D341Med (cell line): ENCODE results near the gene TOGARAM2.
A peak's percentile ranks its signal among the peaks of the same experiment; 100 is the strongest.
"Not testable (repeated sequence)": the region's sequence is repeated elsewhere in the genome, so short reads cannot be mapped to it uniquely, and the experiment has no call there.

Source experiments
- DNase-seq: peaks from one replicate; pipeline ENCODE4 v3.0.0; 2012; ENCODE audit warnings: low spot score

Gene TOGARAM2

GRCh38 chr2:28977176-28977875 is 3.8 kb upstream of the TOGARAM2 start:
- DNase-seq = no peak

DNA sequence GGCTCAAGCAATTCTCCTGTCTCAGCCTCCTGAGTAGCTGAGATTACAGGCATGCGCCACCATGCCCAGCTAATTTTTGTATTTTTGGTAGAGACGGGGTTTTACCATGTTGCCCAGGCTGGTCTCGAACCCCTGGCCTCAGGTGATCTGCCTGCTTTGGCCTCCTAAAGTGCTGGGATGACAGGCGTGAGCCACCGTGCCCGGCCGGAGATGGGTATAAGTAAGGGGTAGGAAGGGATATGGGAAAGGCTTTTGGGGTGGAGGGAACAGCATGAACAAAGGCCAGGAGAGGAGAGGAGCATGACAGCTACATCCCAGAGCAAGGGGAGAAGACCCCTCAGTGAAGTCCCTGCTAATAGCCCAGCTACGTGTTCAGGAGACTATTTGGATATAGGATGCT is 3.1 kb upstream of the TOGARAM2 start:
- not testable (repeated sequence) for DNase-seq

DNA sequence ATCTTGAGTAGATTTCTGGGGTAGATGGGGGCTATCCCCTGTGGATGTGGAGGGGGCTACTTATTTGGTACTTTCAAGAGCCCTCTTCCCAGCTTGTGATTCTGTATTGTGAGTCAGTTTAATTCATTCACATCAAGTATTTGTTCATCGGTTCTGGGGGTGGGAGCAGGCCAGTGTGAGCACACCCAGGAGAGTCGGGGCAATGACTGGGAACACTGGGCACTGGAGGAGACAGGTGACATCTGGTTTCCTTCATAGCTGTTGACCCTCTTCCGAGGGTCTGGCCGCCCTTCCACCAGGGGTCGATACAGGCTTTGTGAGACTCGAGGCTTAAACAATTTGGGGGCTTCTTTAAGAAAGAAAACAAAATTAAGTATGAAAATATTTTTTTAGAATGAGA is 2.5 kb upstream of the TOGARAM2 start:
- no peak for DNase-seq

DNA sequence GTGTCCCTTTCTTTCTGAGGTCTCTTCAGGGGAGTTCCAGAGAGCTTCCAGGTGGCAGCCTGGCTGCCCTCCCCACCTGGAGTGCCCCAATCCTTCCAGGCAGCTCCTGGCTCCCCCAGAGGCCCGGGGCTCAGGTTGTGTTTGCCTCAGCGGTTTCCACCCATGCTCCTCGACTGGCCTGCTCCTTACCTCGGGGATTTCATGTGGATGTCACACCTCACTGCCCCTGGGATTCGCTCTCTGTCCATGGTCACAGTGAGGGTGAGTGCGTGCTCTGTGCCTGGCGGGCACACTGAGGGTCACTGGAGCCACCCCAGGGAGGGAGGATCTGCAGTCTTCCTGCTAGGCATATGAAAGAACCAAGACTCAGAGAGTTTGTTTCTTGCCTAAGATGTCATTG is 2.1 kb upstream of the TOGARAM2 start:
- peak; percentile 22 for DNase-seq

GRCh38 chr2:28979576-28980366 is 1.3 kb upstream of the TOGARAM2 start:
- peak; percentile 29 for DNase-seq

GRCh38 chr2:28980368-28981015 is 606 bp upstream of the TOGARAM2 start:
- no peak for DNase-seq

- DNase-seq = no peak
Measured at GRCh38 chr2:28981620-28982376, 700 bp downstream of the TOGARAM2 start.

GRCh38 chr2:28982381-28982950 is 1.4 kb downstream of the TOGARAM2 start:
- DNase-seq = peak; percentile 19

- no peak for DNase-seq
Measured at GRCh38 chr2:28986429-28986828, 5.3 kb downstream of the TOGARAM2 start.

DNA sequence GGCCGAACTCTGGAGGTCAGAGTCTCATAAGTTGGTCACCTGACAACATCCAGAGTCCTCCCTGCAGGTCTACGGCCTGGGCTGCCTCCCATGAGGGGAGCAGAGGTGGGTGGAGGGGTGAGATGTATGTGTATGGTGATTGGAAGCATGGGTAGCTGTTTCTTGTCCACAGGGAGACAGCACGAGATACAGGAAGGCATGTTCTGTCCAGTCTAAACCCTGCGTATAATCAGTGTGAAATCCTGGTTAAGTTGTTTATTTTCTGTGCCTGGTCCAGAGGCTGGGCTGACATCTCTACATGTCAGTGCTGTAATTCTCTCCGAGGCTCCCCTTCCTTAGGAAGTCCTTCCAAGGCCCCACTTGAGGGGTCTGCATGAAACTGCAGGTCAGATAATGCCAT is 8.9 kb downstream of the TOGARAM2 start:
- DNase-seq = no peak

DNA sequence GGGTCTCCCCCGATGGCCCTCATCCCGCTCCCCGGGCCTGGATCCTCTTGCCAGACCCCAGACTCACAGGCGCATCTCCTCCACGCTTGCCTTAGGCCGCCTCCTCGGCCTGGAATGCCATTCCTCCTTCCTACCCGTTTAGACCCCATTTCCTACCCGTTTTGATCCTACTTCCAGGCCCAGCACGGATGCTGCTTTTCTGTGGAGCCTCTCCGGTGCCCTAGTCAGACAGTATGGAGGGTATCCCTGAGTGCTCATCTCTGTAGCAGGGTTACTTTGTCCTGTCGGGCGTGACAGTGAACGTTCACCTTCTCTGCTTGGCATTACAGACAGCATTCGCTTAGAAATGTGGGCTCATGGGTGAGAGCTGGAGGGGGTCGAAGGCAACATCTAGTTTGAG is 9.3 kb downstream of the TOGARAM2 start:
- DNase-seq = no peak

DNA sequence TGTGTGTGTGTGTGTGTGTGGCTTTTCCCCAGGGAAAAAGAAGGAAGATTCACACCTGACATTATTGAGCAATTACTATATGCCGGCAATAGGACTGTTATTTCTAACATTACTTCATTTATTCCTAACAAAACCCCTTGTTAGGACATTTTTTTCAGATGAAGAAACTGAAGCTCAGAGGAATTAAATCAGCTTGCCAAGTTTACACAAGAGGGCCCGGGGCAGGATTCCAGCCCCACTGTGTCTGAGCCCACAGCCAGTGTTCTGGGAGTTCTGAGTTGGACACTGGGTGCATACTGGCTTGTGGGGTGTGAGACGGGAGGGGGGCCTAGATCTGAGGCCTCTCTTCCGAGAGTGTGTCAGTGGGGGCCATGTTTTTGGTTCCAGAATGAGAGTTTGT is 9.9 kb downstream of the TOGARAM2 start:
- DNase-seq = no peak

DNA sequence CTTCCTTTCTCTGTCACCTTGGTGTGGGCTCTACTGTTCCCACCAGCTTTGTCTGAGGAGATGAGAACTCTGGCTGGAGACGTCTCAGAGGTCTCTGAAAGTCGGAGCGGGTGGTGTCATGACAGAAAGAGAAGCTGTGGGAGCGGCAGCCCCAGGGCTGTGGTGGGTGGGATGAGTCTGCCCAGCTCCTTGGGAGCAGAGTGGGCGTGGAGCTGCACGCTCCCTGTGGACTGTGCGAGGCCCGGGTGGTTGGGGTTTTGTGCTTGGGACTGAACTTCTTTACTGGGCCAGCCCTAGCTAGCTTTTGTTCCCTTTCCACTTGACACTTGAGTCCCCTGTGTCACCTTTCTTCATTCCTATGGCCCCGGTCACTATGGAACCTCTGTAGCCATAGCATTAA is 10.4 kb downstream of the TOGARAM2 start:
- DNase-seq = no peak

GRCh38 chr2:28993206-28993960 is 12.3 kb downstream of the TOGARAM2 start:
- no peak for DNase-seq

DNA sequence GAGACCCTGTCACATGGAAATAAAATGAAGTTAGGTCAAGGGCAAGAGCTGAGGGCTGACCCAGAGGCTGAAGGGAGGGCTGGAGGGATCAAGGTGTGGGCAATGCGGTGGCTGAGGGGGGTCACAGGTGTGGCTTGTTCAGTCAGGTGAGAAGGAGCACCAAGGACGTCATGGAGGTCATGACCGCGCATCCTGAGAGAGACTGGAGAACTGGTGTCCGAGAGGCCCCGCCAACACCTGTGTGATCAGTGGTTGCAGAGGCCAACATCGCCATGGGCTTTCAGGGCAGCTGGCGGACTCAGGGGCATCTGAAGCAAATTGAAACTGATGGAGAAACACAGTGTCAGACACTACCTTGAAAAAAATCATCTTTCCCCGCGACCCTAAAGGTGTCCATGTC is 13.0 kb downstream of the TOGARAM2 start:
- no peak for DNase-seq

DNA sequence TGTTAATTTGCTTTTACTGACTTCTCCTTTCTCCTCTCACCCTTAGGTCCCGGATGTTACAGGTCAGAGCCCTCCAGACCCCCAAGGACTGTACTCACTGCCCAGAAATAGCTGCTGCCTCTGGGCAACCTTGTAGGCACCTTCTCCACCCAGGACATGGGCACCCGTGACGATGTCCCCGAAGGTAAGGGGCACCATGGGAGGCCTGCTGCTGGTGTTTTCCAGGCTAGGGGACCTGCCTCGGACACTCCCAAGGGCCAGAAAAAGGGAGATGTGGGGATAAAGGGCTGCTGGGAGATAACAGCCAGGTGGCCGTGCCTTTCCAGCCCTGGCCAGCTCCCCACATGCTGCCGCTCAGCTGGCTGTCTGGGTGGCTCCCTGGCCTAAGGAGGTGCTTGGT is 13.6 kb downstream of the TOGARAM2 start:
- no peak for DNase-seq

- no peak for DNase-seq
Measured at GRCh38 chr2:28995765-28996750, 15.0 kb downstream of the TOGARAM2 start.

DNA sequence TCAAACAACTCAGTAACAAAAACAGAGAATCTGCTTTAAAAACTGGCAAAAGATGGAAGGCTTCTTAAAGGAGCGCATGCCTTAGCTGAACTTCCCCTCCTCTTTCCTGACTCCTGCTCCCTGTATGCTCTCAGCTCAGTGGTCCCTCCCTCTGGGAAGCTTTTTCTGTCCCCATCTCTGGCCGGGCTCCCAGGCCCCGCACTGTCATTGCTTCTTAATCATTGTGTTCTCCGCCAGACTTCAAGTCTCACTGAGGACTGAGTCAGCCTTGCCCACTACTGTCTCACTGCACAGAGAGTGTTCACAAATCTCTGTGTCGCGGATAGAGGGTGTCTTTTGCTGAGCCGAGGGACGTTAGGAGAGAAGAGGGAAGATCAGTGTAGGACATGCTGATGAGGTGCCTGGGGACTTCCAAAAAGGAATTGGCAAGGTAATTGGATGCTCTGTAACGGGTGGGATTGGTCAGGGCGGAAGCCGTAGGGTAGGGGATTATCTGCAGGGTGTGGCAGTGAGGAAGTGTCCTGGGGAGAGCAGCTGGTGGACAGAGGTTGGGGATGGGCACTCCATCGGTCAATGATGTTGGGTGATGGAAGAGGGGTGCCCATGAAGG is 16.2 kb downstream of the TOGARAM2 start:
- DNase-seq = no peak

- DNase-seq = no peak
Measured at GRCh38 chr2:28997847-28998735, 17.0 kb downstream of the TOGARAM2 start.
